GM18868 (cell line): ENCODE results near the gene ARHGAP24.
"Not testable (repeated sequence)": the region's sequence is repeated elsewhere in the genome, so short reads cannot be mapped to it uniquely, and the experiment has no call there.

ENCODE experiments used
- ATAC-seq: cut with Tn5 transposase; IDR thresholded peaks from one replicate; pipeline ENCODE4 v1.9.1; 2021; ENCODE audit warnings: mild to moderate bottlenecking, moderate library complexity; ENCODE audit not compliant: unreplicated experiment

Gene ARHGAP24

DNA sequence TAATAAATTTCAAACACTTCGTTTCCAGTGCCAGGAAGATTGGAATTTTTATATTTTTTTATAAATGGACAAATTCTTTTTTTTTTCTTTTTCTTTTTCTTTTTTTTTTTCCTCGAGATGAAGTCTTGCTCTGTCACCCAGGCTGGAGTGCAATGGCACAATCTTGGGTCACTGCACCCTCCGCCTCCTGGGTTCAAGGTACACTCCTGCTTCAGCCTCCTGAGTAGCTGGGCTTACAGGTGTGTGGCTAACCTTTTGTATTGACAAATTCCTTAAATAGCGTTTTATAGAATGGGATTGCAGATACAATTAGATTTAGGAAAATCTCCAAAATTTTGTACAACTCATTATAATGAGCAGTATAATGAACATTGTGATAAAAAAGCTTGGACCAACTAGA lies 328.9 kb downstream of the ARHGAP24 start:
- no peak for ATAC-seq

DNA sequence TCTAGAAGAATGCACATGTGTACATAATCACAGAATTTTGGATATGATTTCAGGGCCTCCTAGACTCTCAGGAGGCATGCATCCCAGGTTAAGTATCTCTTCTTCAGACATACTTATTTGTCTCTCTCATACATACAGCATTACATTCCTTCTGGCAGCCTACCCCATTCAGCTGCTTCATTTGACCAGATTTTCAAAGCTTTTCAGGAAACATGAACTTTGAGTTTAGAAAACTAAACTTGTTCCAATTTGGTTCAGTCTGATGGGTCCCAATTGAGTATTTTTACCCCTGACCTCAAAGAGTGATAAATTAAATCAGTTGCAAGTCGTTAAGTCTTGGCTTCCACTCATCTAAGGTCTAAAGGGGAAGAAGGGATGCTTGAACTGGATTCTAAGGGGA lies 330.9 kb downstream of the ARHGAP24 start:
- no peak for ATAC-seq

DNA sequence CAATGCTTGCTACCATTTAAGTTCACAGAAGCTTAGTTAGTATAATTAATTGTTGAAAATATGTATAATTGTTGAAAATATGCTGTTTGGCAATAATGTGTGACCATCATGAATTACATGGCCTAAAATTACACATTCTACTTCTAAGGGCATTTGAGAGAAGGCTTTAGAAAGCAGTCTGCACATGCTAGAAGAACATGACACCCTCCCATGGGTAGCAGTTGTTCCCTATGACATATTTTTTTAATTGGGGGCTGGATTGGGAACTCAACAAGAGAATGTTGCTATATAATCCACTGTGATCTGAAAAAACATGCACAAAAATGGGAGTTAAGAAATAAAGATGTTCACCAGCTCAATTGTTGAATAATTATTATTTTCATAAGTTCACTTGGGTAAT lies 331.4 kb downstream of the ARHGAP24 start:
- ATAC-seq: no peak

DNA sequence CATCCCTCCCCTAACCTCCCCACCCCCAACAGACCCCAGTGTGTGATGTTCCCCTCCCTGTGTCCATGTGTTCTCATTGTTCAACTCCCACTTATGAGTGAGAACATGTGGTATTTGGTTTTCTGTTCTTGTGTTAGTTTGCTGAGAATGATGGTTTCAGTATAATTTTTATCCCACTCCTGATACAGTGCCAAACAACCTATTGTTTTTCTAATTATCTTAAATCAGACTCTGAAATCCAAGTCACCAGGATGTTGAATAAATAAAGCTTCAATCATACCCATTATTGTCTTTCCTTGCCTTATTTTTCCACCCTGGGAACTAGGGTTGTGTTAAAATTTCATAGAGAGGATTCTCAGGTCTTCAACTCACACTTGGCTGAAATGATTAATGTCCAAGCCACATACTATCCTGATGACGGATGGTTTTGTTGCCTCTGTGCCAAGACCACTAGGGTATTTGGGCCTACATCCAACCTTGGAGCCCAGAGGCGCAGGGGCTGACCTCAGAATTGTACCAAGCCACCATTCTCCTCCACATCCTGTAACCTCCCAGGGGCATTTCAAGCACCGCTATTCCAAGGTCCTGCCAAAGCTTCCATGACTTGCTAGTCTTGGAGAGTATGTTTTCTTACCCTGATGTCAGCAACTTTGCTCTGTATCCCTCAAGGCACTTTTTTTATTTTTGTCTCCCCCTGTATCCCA lies 332.4 kb downstream of the ARHGAP24 start:
- ATAC-seq: no peak

DNA sequence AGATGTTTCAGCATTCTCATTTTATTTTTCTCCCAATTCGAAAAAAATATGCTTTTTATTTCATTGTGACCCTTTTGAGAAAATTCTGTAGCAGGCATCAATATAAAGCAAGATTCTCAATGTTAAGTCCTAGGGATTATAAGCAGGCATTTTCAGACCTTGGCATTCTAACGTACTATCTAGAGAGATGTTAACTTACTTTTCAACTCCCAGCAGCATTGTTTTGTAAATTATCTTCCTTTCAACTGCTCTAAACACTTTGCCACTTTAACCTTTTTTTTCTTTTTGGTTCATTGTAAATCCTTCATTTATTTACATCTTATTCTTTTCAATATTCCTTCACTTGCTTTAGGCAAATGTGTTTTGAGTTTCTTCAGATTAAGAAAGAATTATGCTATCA lies 333.2 kb downstream of the ARHGAP24 start:
- ATAC-seq: no peak

DNA sequence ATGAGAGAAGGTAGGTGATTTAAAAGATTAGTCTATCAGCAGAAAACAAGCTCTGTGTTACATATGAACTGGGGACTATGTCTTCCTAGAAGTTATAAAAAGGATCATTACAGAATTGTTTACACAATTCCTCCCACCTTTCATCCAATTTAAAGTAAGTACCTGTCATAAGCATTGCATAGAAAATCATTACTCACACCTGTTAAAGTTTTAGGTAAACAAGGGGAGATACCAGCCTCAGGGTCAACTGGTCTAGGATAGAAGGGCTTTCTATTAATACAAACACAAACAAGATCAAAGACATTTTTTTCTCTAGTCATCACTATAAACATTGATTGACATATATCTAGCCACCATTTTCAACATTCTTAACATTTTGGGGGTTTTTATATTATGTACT lies 333.9 kb downstream of the ARHGAP24 start:
- ATAC-seq: no peak

DNA sequence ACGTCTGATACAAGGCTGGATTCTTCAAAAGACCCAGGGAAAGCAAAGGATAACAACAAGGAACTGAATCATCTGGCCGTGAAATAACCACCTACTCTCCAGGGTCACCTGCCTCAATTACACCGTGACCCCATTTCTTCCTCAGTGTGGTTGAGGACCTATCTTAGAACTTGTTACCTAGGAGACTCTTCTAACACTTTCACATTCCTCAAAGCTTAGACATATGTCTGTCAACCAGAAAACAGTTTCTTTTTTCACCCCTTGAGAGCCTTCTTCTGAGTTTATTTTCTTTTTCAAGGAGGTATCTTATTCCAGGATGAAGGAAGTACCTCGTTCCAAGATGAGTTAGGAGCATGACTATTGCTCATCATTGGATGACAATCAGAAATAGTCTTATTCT lies 337.8 kb downstream of the ARHGAP24 start:
- ATAC-seq: no peak

DNA sequence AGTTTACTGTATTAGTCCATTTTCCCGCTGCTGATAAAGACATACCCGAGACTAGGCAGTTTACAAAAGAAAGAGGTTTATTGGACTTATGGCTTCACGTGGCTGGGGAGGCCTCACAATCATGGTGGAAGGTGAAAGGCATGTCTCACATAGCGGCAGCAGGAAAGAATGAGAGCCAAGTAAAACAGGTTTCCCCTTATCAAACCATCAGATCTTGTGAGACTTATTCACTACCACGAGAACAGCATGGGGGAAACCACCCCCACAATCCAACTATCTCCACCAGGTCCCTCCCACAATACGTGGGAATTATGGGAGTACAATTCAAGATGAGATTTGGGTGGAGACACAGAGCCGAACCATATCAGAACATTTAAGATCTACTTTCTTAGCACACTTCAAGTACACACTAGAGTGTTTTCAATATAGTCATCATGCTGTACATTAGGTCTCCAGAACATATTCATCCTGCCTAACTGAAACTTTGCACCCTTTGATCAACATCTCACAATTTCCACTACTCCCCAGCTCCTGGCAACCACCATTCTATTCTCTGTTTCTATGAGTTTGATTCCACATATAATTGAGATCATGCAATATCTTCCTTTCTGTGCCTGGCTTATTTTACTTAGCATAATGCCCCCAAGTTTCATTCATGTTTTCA lies 341.0 kb downstream of the ARHGAP24 start:
- ATAC-seq: no peak

DNA sequence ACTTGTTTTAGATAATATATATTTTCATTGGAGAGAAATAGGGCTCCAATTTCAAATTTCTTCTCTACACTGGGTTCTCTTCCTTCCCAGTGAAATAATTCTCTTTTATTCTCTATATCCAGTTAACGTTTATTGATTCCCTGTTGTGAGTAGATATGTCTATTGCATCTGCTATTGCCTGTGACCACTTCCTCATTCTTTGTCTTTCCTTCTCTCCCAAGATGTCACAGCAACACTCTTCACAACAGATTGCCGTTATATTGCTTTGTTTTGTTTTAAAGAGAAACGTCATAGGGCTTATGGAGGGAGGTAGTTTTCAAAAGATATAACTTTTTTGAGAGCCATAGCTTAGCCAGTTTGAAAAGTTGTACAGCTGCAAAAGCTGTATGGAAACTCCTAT lies 343.8 kb downstream of the ARHGAP24 start:
- peak; percentile 43 for ATAC-seq

DNA sequence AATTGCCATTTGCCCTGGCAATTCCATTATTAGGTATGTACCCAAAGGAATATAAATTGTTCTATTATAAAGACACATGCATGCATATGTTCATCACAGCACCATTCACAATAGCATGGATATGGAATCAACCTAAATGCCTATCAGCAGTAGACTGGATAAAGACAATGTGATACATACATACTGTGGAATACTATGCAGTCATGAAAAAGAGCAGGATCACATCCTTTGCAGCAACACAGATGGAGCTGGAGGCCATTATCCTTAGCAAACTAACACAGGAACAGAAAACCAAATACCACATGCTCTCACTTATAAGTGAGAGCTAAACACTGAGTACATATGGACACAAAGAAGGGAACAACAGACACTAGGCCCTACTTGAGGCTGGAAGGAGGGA lies 345.2 kb downstream of the ARHGAP24 start:
- not testable (repeated sequence) for ATAC-seq

DNA sequence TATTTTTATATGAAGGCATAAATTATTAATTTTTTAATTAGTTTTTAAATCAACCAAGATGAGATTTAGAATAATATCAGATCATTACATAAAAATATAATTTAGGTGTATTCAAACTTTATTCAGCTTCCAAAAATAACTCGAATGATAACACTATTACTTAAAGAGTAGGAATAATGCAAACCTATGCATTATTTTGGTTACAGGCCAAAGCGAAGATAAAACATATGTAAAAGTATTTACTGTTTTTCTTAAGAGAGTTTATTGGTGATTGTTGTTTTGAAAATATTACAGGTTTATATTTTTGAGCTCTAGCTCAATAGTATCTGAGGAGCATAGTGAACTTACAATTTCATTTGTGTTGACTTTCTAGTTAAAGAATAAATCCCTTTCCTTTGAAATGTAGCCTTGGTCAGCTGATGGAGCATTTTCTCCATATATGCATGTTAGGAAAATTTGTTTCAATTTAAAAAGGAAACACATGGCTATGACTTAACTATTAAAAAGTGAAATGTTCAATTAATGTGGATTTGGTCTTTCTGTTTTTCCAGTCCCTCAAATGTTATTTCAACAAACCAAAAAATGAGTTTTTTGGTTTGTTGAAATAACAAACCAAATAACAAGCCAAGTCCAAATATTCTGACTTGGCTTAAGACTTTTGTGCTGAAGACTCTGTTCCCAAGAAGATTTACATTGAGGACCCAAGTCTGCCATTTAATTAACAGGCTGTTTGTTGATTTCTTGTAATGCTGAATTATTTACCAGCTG lies 346.9 kb downstream of the ARHGAP24 start:
- no peak for ATAC-seq

DNA sequence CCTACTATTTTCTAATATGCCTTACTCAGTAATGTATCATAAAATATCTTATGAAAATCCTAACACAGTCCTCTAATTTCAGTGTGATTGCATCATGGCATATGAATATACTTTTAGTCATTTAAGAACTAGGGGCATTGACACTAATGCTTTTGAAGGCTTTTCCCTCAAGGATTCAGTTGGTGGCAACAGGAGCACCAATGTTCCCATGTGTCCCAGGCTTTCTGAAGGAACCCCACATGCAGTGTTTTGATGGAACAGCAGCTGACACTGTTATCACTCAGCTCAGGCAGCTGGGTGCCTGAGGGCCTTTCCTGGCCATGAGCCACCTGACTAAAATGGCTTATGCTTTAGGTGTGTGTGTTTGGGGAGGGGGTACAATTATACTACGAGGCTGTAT lies 348.3 kb downstream of the ARHGAP24 start:
- ATAC-seq: no peak

DNA sequence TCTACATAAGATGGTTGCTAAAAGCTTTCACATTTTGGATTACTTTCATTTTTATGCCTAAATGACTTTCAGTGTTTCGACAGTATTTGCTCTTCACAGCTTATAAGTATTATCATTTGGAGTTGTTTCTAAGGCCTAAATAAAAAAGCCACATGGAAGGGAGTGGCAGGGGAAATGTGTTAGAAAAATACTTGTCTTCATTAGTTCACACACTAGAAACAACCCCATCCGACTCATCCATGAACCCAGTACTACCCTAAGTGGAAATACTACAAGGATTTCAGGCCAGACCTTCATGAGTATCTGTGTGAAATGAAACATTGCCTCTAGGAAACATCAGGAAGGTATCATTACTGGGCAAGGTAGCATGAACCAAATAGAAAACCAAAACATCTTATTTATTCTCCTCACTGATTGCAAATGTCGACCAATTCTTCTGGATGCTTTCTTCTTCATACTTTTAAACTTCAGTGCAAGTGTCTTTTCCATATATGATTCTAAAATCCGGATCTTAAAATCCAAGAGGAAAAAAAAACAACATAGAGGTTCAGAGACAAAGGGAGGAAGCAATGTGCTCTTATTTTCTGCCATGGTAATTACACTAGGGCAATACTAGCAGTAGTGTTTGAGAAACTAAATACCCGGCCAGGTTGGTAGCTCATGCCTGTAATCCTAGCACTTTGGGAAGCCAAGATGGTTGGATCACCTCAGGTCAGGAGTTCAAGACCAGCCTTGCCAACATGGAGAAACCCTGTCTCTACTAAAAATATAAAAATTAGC lies 349.4 kb downstream of the ARHGAP24 start:
- ATAC-seq: no peak

DNA sequence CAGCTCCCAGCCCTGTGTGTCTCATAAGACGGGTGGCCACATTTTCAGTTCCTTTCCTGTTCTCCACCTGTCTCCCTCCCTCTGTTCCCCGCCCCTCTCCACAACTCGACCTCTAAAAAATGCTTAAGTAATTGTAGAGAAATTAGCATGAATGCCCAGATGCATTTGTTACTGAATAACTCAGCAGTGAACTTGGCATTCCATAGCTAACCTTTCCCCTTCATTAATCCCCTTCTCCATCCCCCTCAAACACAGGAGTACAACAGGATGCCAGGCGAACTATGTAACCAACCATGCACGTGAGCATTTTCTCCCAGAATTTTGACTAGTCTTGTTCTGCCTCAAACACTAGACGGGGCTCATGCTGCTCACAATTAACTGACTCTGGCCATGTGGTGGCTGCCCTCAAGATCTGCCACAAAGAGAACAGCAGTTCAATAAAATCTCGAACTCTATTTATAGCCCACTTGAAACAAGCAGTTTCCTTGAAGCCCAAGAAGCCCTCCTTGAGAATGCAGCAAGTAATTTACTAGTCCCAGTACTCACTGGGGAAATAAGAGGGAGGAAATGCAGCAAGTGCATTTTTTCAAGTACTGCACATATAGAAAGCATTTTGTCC lies 351.2 kb downstream of the ARHGAP24 start:
- peak; percentile 50 for ATAC-seq

DNA sequence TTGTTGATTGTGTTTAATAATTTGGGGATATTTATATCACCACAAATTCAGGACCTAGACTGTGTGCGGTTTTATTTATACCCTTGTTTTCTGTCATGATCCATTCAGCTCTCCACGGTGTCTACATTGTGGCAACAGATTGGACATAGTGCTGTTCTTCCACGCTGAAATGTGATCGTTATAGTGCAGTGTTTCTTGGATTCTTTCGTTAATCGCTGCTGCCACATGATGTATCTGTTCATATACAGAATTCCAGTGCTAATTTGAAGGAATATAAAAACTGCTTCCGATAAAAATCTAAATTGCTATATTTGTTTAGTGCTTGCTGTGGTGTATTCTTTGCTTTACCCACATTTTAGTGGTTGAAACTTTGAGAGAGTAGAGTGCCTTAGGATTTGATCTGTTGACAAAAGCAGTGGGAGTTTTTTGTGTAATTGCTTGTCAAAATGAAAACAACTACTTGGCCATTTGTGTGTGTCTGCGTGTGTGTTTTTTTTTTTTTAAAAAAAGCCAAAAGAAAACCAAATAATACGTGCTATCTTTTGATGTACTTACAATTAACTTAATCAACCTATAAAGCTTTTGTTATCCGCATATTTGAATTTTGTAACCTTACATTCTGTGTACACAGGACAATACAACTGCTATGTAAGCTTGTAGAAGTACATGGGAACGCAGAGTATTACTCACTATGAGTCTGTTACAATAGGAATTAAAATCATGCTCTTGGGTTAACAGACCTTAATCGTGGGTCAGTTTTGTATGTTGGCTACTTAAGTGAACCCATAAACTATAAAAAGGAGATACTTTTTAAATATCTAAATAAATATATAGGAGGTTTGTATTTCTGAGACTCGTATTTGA lies 353.3 kb downstream of the ARHGAP24 start:
- no peak for ATAC-seq

DNA sequence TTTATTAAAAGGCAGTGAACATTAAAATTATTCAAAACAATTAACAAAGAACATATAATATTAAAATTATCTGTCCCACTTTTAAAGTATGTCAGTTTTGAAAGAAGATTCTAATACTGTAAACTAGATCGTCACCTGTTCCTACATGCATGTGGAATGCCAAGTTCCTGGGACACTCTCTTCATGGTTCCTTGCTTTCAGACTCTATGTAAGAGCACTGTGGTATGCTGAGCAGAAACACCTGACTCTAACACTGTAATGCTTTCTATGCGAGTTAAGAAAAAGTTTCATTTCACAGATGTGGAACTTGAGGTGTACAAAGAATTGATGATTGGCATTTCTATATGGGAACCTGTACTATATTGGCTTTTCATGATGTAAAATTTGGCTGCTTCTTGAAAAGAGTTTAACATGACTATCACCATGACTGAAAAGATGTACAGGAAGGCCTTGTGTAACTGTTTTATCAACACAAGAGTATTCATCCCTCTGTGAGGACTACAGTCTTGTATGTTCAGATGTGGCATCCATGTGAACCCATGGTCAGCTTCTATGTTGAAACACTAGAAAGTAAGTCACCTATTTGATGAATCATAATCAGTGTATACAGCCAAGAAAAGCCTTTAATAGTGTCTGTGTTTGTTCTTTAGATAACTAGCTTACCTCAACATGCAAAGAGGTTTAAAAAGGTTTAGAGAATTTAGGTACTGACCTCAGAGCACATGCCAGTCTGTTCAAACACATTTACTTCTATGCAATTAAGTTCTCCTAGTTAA lies 354.5 kb downstream of the ARHGAP24 start:
- ATAC-seq: no peak

DNA sequence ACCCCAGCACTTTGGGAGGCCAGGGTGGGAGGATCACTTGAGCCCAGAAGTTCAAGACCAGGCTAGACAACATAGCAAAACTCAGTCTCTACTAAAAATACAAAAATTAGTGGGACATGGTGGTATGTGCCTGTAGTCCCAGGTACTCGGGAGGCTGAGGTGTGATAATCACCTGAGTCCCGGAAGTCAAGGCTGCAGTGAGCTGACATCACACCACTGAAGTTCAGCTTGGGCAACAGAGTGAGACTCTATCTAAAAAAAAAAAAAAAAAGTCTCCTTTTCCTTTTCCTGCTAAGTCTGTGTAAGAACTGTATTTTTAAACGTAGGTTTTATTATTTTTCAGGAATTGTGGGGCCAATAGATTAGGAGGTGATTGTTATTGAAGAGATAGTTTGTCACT lies 356.7 kb downstream of the ARHGAP24 start:
- ATAC-seq: no peak

DNA sequence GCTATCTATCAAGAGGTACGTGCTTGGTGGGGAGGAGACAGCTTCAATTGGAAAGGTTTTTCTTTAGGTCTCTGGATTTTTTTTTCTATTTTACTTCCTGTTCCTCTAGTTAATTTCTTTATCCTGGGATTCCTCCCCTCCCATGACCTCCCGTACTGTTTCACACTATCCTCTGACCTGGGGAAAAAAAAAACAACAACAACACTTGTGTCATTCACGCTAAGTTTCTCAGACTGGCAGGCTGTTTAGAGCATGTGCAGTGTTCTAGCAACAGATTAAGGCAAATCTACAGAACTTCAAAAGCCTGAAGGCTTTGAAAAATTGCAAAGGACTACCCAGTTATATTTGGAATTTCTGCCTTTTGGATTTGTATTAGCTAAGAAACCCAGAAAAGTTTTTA lies 358.4 kb downstream of the ARHGAP24 start:
- no peak for ATAC-seq

DNA sequence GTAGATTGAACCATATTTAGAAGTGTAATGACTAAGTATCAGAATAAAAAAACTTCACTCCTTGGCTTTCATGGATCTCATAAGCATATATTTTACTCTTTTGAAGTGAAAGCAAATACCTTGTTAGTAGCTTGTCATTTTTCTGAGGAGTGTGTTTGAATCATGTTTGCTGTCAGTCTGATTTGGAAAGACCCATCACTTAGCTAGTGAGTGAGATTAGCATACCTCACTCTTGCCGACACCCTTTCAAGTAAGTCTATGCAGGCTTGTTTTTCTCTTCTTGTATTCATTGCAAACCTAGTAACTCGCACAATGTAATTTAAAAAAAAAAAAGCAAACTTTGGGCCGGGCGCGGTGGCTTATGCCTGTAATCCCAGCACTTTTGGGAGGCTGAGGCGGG lies 360.0 kb downstream of the ARHGAP24 start:
- ATAC-seq: no peak
